CD14-positive monocyte (primary cell): ENCODE measurements around the gene KCNMA1. TPM values are rescaled to one million over a fixed set of nuclear protein-coding genes. Genes with fewer than 3 reads are reported as not detected.

Experiments
- DNase-seq, 3 donors: peaks; one replicate each; pipeline ENCODE4 v3.0.0-alpha.2; 2011 to 2022
- H2AFZ ChIP-seq: 2 replicates; pipeline ENCODE4 v1.6.0; 2012; ENCODE audit warnings: mild to moderate bottlenecking, low read depth, low read length, inconsistent platforms; ENCODE audit not compliant: insufficient read depth, poor library complexity, severe bottlenecking
- H3K27ac ChIP-seq, 2 donors: 1 replicate in 1 of 2; 2 replicates in 1 of 2; pipeline ENCODE4 v1.5.1; 2012 to 2013; ENCODE audit warnings: low read length in 2 of 2, control low read depth in 1 of 2, inconsistent platforms in 1 of 2, low read depth in 1 of 2, mild to moderate bottlenecking in 1 of 2
- H3K27me3 ChIP-seq, 2 donors: one replicate each; pipeline versions ENCODE4 v1.6.0 to v1.6.1; 2011 to 2013; ENCODE audit warnings: low read length in 2 of 2; ENCODE audit not compliant: control insufficient read depth in 2 of 2, insufficient read depth in 2 of 2
- H3K36me3 ChIP-seq, 2 donors: replicated peaks in 1 of 2; 1 replicate in 1 of 2; 2 replicates in 1 of 2; pipeline versions ENCODE4 v1.5.1 to v1.6.1; 2012 to 2013; ENCODE audit warnings: low read length in 2 of 2, control low read depth in 1 of 2, inconsistent platforms in 1 of 2, mild to moderate bottlenecking in 1 of 2; ENCODE audit not compliant: insufficient read depth in 2 of 2, control insufficient read depth in 1 of 2
- H3K4me1 ChIP-seq, 2 donors: 1 replicate in 1 of 2; 2 replicates in 1 of 2; pipeline versions ENCODE4 v1.5.1 to v1.6.1; 2012 to 2013; ENCODE audit warnings: low read length in 2 of 2, control low read depth in 1 of 2, inconsistent platforms in 1 of 2, mild to moderate bottlenecking in 1 of 2, moderate library complexity in 1 of 2; ENCODE audit not compliant: insufficient read depth in 2 of 2, control insufficient read depth in 1 of 2
- H3K4me2 ChIP-seq: replicated peaks from 2 replicates; pipeline ENCODE3; 2012; ENCODE audit warnings: low read length, moderate library complexity, mild to moderate bottlenecking; ENCODE audit not compliant: poor library complexity, severe bottlenecking; ENCODE audit errors: extremely low read depth
- H3K4me3 ChIP-seq, 3 experiments: fragments of 200-600 bp in 1 of 3; sonication (generic) in 1 of 3; replicated peaks in 1 of 3; 1 replicate in 2 of 3; 2 replicates in 1 of 3; pipeline ENCODE4 v1.5.1; 2011 to 2013; ENCODE audit warnings: low read length in 3 of 3, mild to moderate bottlenecking in 3 of 3, control low read depth in 2 of 3, low read depth in 2 of 3, inconsistent platforms in 1 of 3, moderate library complexity in 1 of 3
- H3K79me2 ChIP-seq: 2 replicates; pipeline ENCODE4 v1.6.0; 2012; ENCODE audit warnings: mild to moderate bottlenecking, control low read depth, inconsistent platforms, low read length, moderate library complexity; ENCODE audit not compliant: insufficient read depth
- H3K9ac ChIP-seq: 2 replicates; pipeline ENCODE4 v1.6.0; 2017; ENCODE audit warnings: low read length, mild to moderate bottlenecking; ENCODE audit not compliant: insufficient read depth, poor library complexity, severe bottlenecking
- H3K9me3 ChIP-seq, 2 donors: replicated peaks in 1 of 2; 1 replicate in 1 of 2; 2 replicates in 1 of 2; pipeline versions ENCODE4 v1.5.1 to v1.6.1; 2012 to 2013; ENCODE audit warnings: low read length in 2 of 2, control low read depth in 1 of 2; ENCODE audit not compliant: control insufficient read depth in 1 of 2, insufficient read depth in 1 of 2
- H4K20me1 ChIP-seq: 2 replicates; pipeline ENCODE4 v1.6.0; 2012; ENCODE audit warnings: mild to moderate bottlenecking, low read length, control low read depth, moderate library complexity; ENCODE audit not compliant: insufficient read depth
- H3K27ac Mint-ChIP-seq, 7 donors: one replicate each; pipeline ENCODE4 v1.8.0; 2020; ENCODE audit warnings: mild to moderate bottlenecking in 7 of 7, mixed read lengths in 7 of 7, moderate library complexity in 6 of 7, inconsistent platforms in 2 of 7
- H3K27me3 Mint-ChIP-seq, 3 donors: one replicate each; pipeline ENCODE4 v1.8.0; 2021 to 2022; ENCODE audit warnings: low read depth in 3 of 3, mild to moderate bottlenecking in 3 of 3, mixed read lengths in 3 of 3, moderate library complexity in 3 of 3, inconsistent platforms in 1 of 3
- H3K36me3 Mint-ChIP-seq, 2 donors: one replicate each; pipeline ENCODE4 v1.8.0; 2020; ENCODE audit warnings: mixed read lengths in 2 of 2, inconsistent platforms in 1 of 2, mild to moderate bottlenecking in 1 of 2
- H3K4me1 Mint-ChIP-seq: one replicate; pipeline ENCODE4 v1.8.0; 2020; ENCODE audit warnings: mild to moderate bottlenecking, mixed read lengths
- H3K4me3 Mint-ChIP-seq, 2 donors: one replicate each; pipeline ENCODE4 v1.8.0; 2020; ENCODE audit warnings: mild to moderate bottlenecking in 2 of 2, mixed read lengths in 2 of 2, moderate library complexity in 1 of 2
- H3K9me3 Mint-ChIP-seq, 7 donors: one replicate each; pipeline ENCODE4 v1.8.0; 2020 to 2022; ENCODE audit warnings: mixed read lengths in 7 of 7, mild to moderate bottlenecking in 6 of 7, moderate library complexity in 6 of 7, inconsistent platforms in 2 of 7
- WGBS: methylation state at CpG from one replicate; pipeline ENCODE4 v1.1.5; 2013; ENCODE audit warnings: missing lambda C conversion rate; ENCODE audit not compliant: insufficient coverage; 5-methylcytosine and 5-hydroxymethylcytosine counted together
- intact Hi-C, 2 donors: fragments of 100-400 bp; cut with micrococcal nuclease; formaldehyde crosslinking; loops; one replicate each; pipeline versions ENCODE4 v1.15.0 to v1.15.1; 2023
- polyA plus RNA-seq, 3 donors: library from polyadenylated mRNA; depleted of rRNA in 1 of 3; unstranded in 2 of 3; stranded (reverse) in 1 of 3; fragments of 300-500 nt in 2 of 3; fragments of >200 nt in 1 of 3; fragmentation: Illumina TruSeq in 2 of 3; gene quantifications; 1 replicate in 2 of 3; 2 replicates in 1 of 3; pipeline ENCODE4 v1.2.3, GENCODE V29; 2012 to 2021
- TF ChIP-seq, protein P1 (sequence below): fragments of 200-600 bp; IDR thresholded peaks from one replicate; pipeline ENCODE4 v1.8.0; 2022; ENCODE audit warnings: antibody characterized with exemption, mild to moderate bottlenecking

The KCNMA1 gene
- polyA plus RNA-seq, 3 donors: 0.11 to 1.0 TPM; not detected in 1

DNA sequence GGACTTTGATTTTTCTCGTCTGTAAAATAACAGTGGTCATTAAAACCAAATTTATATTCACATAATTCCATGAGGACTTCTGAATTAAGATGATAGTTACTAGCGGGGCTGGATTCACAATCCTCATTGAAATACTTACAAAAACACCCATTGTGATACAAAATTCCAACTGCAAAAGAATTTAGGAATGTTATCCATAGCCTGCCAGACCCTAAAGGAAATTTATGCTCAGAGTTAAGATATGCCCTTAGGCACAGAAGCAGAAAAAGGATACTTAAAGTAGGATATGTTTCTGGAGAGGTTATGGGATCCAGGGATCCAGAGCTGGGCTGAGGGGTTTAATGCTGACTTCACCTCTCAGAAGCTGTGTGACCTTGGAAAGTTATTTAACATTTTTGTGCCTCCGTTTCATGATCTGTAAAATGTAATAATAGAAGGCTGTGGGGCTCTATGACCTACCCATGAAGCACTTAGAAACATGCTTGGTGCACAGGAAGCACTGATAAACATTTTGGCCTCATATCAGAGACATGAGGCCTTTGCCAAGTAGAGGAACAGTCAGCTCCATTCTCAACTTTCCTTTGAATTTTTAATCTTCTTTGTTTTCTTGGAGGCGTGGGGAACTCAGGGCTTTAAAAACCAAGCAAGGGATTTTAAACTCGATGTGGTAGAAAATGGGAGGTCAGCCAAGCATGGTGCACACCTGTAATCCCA, 744.7 kb downstream of the KCNMA1 start:
- no peak overlapping the region for H3K4me3 Mint-ChIP-seq
- no peaks in the 10 kb centered on the region for H3K36me3 Mint-ChIP-seq
- H3K36me3 ChIP-seq: no peaks in the 10 kb centered on the region
- DNase-seq: no peak
- no peak overlapping the region for H3K4me2 ChIP-seq
- no peaks in the 10 kb centered on the region for H4K20me1 ChIP-seq
- H3K27me3 ChIP-seq: no peaks in the 10 kb centered on the region
- H3K79me2 ChIP-seq: no peaks in the 10 kb centered on the region
- 80% methylated on average over 1 of the region's 5 CpGs for WGBS
- H3K9me3 ChIP-seq: peaks cover 0 to 6% of the 10 kb centered on the region in 2 donors
- H3K4me1 ChIP-seq: peaks cover 2 to 3% of the 10 kb centered on the region in 2 donors
- H3K9me3 Mint-ChIP-seq: peaks cover 3 to 18% (median 8%) of the 10 kb centered on the region in 7 donors
- H3K4me1 Mint-ChIP-seq: peaks cover 7% of the 10 kb centered on the region
- H2AFZ ChIP-seq: no peak overlapping the region
- no peak overlapping the region for H3K27ac ChIP-seq
- TF ChIP-seq, protein P1, sequence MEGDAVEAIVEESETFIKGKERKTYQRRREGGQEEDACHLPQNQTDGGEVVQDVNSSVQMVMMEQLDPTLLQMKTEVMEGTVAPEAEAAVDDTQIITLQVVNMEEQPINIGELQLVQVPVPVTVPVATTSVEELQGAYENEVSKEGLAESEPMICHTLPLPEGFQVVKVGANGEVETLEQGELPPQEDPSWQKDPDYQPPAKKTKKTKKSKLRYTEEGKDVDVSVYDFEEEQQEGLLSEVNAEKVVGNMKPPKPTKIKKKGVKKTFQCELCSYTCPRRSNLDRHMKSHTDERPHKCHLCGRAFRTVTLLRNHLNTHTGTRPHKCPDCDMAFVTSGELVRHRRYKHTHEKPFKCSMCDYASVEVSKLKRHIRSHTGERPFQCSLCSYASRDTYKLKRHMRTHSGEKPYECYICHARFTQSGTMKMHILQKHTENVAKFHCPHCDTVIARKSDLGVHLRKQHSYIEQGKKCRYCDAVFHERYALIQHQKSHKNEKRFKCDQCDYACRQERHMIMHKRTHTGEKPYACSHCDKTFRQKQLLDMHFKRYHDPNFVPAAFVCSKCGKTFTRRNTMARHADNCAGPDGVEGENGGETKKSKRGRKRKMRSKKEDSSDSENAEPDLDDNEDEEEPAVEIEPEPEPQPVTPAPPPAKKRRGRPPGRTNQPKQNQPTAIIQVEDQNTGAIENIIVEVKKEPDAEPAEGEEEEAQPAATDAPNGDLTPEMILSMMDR: no peak
- no peak overlapping the region for H3K27ac Mint-ChIP-seq
- no peak overlapping the region for H3K9ac ChIP-seq
- peaks cover 0 to 2% (median 0%) of the 10 kb centered on the region in 3 donors for H3K27me3 Mint-ChIP-seq
- intact Hi-C loops: no loop called here
- H3K4me3 ChIP-seq: no peak overlapping the region

GRCh38 chr10:76887223-76888010, 750.2 kb downstream of the KCNMA1 start:
- Histone ChIP-seq H3K27me3 (no peaks in the 10 kb centered on the region), H3K4me1 (peaks cover 36 to 37% of the 10 kb centered on the region in 2 donors), H3K4me3 (peak overlapping the region in 1 of 3 experiments; percentile 18), H2AFZ (peak overlapping the region; percentile 59), H3K4me2 (peak overlapping the region; percentile 18), H4K20me1 (no peaks in the 10 kb centered on the region), H3K27ac (no peak overlapping the region), H3K9ac (no peak overlapping the region), H3K36me3 (no peaks in the 10 kb centered on the region), H3K9me3 (no peaks in the 10 kb centered on the region), H3K79me2 (no peaks in the 10 kb centered on the region)
- Mint-ChIP-seq H3K4me3 (peak overlapping the region in 1 of 2 donors; percentile 12), H3K27me3 (peaks cover 0 to 2% (median 1%) of the 10 kb centered on the region in 3 donors), H3K9me3 (peaks cover 0 to 7% (median 2%) of the 10 kb centered on the region in 7 donors), H3K27ac (peak overlapping the region in 1 of 7 donors; percentile 38), H3K36me3 (peaks cover 0 to 4% of the 10 kb centered on the region in 2 donors), H3K4me1 (peaks cover 41% of the 10 kb centered on the region)
- TF ChIP-seq, protein P1: no peak
- DNase-seq: peak in 1 of 3 donors; percentile 39
- WGBS: 95% methylated on average over 9 of the region's 19 CpGs
- intact Hi-C loops: no loop called here
